HG02759 (cell line): ENCODE results near the gene EMILIN3.

Experiments
- ATAC-seq: cut with Tn5 transposase; IDR thresholded peaks from one replicate; pipeline ENCODE4 v1.9.1; 2021; ENCODE audit warnings: mild to moderate bottlenecking, moderate library complexity; ENCODE audit not compliant: unreplicated experiment

EMILIN3 gene

GRCh38 chr20:41365777-41366545 is 657 bp downstream of the EMILIN3 start:
- no peak for ATAC-seq

- no peak for ATAC-seq
These were observed 1.5 kb downstream of the EMILIN3 start for GRCh38 chr20:41364967-41365765.

- ATAC-seq, result no peak
These were observed 2.3 kb downstream of the EMILIN3 start for GRCh38 chr20:41364236-41364855.

- ATAC-seq, result no peak
These were observed 3.0 kb downstream of the EMILIN3 start for GRCh38 chr20:41363601-41364000.

- ATAC-seq, result no peak
These were observed 3.9 kb downstream of the EMILIN3 start for GRCh38 chr20:41362748-41363140.

GRCh38 chr20:41361757-41362747 is 4.6 kb downstream of the EMILIN3 start:
- no peak for ATAC-seq

GRCh38 chr20:41360831-41361756 is 5.5 kb downstream of the EMILIN3 start:
- no peak for ATAC-seq

GRCh38 chr20:41359541-41360011 is 7.0 kb downstream of the EMILIN3 start:
- ATAC-seq, result no peak

- no peak for ATAC-seq
These were observed 7.9 kb downstream of the EMILIN3 start for GRCh38 chr20:41358717-41359116.

GRCh38 chr20:41358230-41358629 is 8.4 kb downstream of the EMILIN3 start:
- ATAC-seq, result no peak

GRCh38 chr20:41357424-41358163 is 9.0 kb downstream of the EMILIN3 start:
- ATAC-seq, result no peak

GRCh38 chr20:41356951-41357350 is 9.7 kb downstream of the EMILIN3 start:
- ATAC-seq, result no peak

GRCh38 chr20:41355598-41356203 is 10.9 kb downstream of the EMILIN3 start:
- no peak for ATAC-seq

GRCh38 chr20:41355192-41355591 is 11.4 kb downstream of the EMILIN3 start:
- no peak for ATAC-seq

GRCh38 chr20:41353530-41353929 is 13.1 kb downstream of the EMILIN3 start:
- no peak for ATAC-seq

- ATAC-seq, result no peak
These were observed 14.0 kb downstream of the EMILIN3 start for GRCh38 chr20:41352666-41353065.

- ATAC-seq, result no peak
These were observed 14.5 kb downstream of the EMILIN3 start for GRCh38 chr20:41352106-41352505.

- ATAC-seq, result no peak
These were observed 16.1 kb downstream of the EMILIN3 start for GRCh38 chr20:41350408-41350962.
